H1 (cell line): ENCODE measurements around the gene PLA2G4E. TPM values are rescaled to one million over a fixed set of nuclear protein-coding genes. Genes with fewer than 3 reads are reported as not detected.

Experiments
- CTCF ChIA-PET: fragments of 300-600 bp; sonication (Branson Sonifier 250); formaldehyde crosslinking; loops from one replicate; lab custom pipeline; 2021; ENCODE audit not compliant: partially characterized antibody; lab: Charles Lee
- POLR2A ChIA-PET: fragments of 300-600 bp; sonication (Branson Sonifier 250); formaldehyde crosslinking; loops from one replicate; lab custom pipeline; 2021; ENCODE audit warnings: inconsistent platforms; ENCODE audit not compliant: partially characterized antibody; lab: Charles Lee
- DNase-seq, 2 experiments: peaks; one replicate each; pipeline versions ENCODE4 v3.0.0 to v3.0.0-alpha.2; 2010 to 2022; ENCODE audit warnings: low spot score in 2 of 2, low read depth in 1 of 2, mixed read lengths in 1 of 2
- FAIRE-seq: peaks from 2 replicates; lab custom pipeline; 2011; peaks lifted over from hg19 to GRCh38; lab: Jason Lieb, UNC
- H2AFZ ChIP-seq: 2 replicates; pipeline ENCODE4 v1.8.1; 2012; ENCODE audit warnings: low read length, inconsistent platforms
- H2AK5ac ChIP-seq: 2 replicates; pipeline ENCODE4 v1.6.1; 2013; ENCODE audit warnings: low read depth, low read length
- H2BK120ac ChIP-seq: replicated peaks from 2 replicates; pipeline ENCODE3; 2013; ENCODE audit warnings: low read depth, low read length, inconsistent platforms
- H2BK12ac ChIP-seq: 2 replicates; pipeline ENCODE4 v1.6.1; 2013; ENCODE audit warnings: low read depth, low read length
- H2BK15ac ChIP-seq: 2 replicates; pipeline ENCODE4 v1.6.1; 2013; ENCODE audit warnings: low read length
- H2BK20ac ChIP-seq: 2 replicates; pipeline ENCODE4 v1.6.1; 2013; ENCODE audit warnings: low read length
- H2BK5ac ChIP-seq: 2 replicates; pipeline ENCODE4 v1.6.1; 2013; ENCODE audit warnings: low read depth, low read length
- H3K14ac ChIP-seq: 2 replicates; pipeline ENCODE4 v1.6.1; 2013; ENCODE audit warnings: inconsistent platforms; ENCODE audit not compliant: insufficient read length
- H3K18ac ChIP-seq: 2 replicates; pipeline ENCODE4 v1.6.1; 2013; ENCODE audit warnings: low read length; ENCODE audit errors: extremely low read depth
- H3K23ac ChIP-seq: 2 replicates; pipeline ENCODE4 v1.6.1; 2013; ENCODE audit warnings: inconsistent platforms; ENCODE audit not compliant: insufficient read length
- H3K23me2 ChIP-seq: 2 replicates; pipeline ENCODE4 v1.6.1; 2013; ENCODE audit warnings: low read depth, low read length
- H3K27ac ChIP-seq: 2 replicates; pipeline ENCODE4 v1.6.1; 2011; ENCODE audit warnings: low read depth, low read length, inconsistent platforms
- H3K27me3 ChIP-seq, 4 experiments: replicated peaks in 1 of 4; 1 replicate in 1 of 4; 2 replicates in 3 of 4; pipeline versions ENCODE4 v1.6.1 to v1.8.1; 2011 to 2013; ENCODE audit warnings: low read length in 3 of 4, mild to moderate bottlenecking in 3 of 4, inconsistent platforms in 2 of 4, mixed read lengths in 2 of 4, moderate library complexity in 1 of 4; ENCODE audit not compliant: control insufficient read depth in 3 of 4, insufficient read depth in 3 of 4; ENCODE audit errors: extremely low read depth in 1 of 4
- H3K36me3 ChIP-seq, 4 experiments: 2 replicates each; pipeline versions ENCODE4 v1.6.1 to v1.8.1; 2011 to 2013; ENCODE audit warnings: mild to moderate bottlenecking in 4 of 4, low read length in 3 of 4, moderate library complexity in 2 of 4, control low read depth in 1 of 4, inconsistent platforms in 1 of 4; ENCODE audit not compliant: insufficient read depth in 4 of 4, control insufficient read depth in 2 of 4
- H3K4ac ChIP-seq: replicated peaks from 2 replicates; pipeline ENCODE3; 2013; ENCODE audit warnings: low read length, low read depth, mixed read lengths, inconsistent platforms; ENCODE audit not compliant: insufficient read length
- H3K4me1 ChIP-seq, 4 experiments: replicated peaks in 1 of 4; 1 replicate in 1 of 4; 2 replicates in 3 of 4; pipeline versions ENCODE4 v1.6.1 to v1.8.1; 2011 to 2013; ENCODE audit warnings: low read length in 3 of 4, inconsistent platforms in 2 of 4, mixed read lengths in 1 of 4; ENCODE audit not compliant: insufficient read depth in 4 of 4, control insufficient read depth in 3 of 4
- H3K4me2 ChIP-seq, 2 experiments: 2 replicates each; pipeline versions ENCODE4 v1.6.1 to v1.8.1; 2011 to 2013; ENCODE audit warnings: low read depth in 2 of 2, low read length in 2 of 2, control low read depth in 1 of 2, inconsistent platforms in 1 of 2, mild to moderate bottlenecking in 1 of 2; ENCODE audit not compliant: insufficient read depth in 1 of 2
- H3K4me3 ChIP-seq, 4 experiments: fragments of 200-600, 300-600 bp in 1 of 4; sonication (generic), shearing (Covaris generic), sonication (Bioruptor Twin) in 1 of 4; 2 replicates each; pipeline versions ENCODE4 v1.5.1 to v1.8.1; 2011 to 2016; ENCODE audit warnings: low read length in 4 of 4, low read depth in 3 of 4, control low read depth in 2 of 4, inconsistent platforms in 2 of 4, mild to moderate bottlenecking in 2 of 4, mixed read lengths in 1 of 4, moderate library complexity in 1 of 4; ENCODE audit not compliant: insufficient read depth in 2 of 4; ENCODE audit errors: extremely low read depth in 1 of 4
- H3K56ac ChIP-seq: replicated peaks from 2 replicates; pipeline ENCODE3; 2013; ENCODE audit warnings: low read depth, mild to moderate bottlenecking, mixed read lengths, low read length, inconsistent platforms; ENCODE audit not compliant: insufficient read length
- H3K79me1 ChIP-seq: 2 replicates; pipeline ENCODE4 v1.6.1; 2013; ENCODE audit warnings: low read depth, low read length, control low read depth
- H3K79me2 ChIP-seq, 2 experiments: 2 replicates each; pipeline versions ENCODE4 v1.6.1 to v1.8.1; 2012 to 2013; ENCODE audit warnings: low read length in 2 of 2, mild to moderate bottlenecking in 2 of 2, inconsistent platforms in 1 of 2; ENCODE audit not compliant: insufficient read depth in 2 of 2, control insufficient read depth in 1 of 2
- H3K9ac ChIP-seq, 4 experiments: replicated peaks in 1 of 4; 1 replicate in 1 of 4; 2 replicates in 3 of 4; pipeline versions ENCODE4 v1.6.1 to v1.8.1; 2011 to 2013; ENCODE audit warnings: low read depth in 3 of 4, low read length in 3 of 4, control low read depth in 2 of 4, mild to moderate bottlenecking in 2 of 4, moderate library complexity in 2 of 4, inconsistent platforms in 1 of 4; ENCODE audit errors: extremely low read depth in 1 of 4
- H3K9me3 ChIP-seq, 2 experiments: 2 replicates each; pipeline versions ENCODE4 v1.6.1 to v1.8.1; 2012 to 2013; ENCODE audit warnings: mild to moderate bottlenecking in 2 of 2, moderate library complexity in 2 of 2, control low read depth in 1 of 2, inconsistent platforms in 1 of 2, low read depth in 1 of 2, low read length in 1 of 2, mixed read lengths in 1 of 2; ENCODE audit not compliant: insufficient read depth in 2 of 2
- H4K20me1 ChIP-seq, 2 experiments: replicated peaks in 1 of 2; 2 replicates each; pipeline versions ENCODE3 to v1.8.1; 2011 to 2013; ENCODE audit warnings: inconsistent platforms in 2 of 2, low read length in 2 of 2, mild to moderate bottlenecking in 1 of 2; ENCODE audit not compliant: insufficient read depth in 2 of 2, control insufficient read depth in 1 of 2
- H4K5ac ChIP-seq: 2 replicates; pipeline ENCODE4 v1.6.1; 2013; ENCODE audit warnings: low read length, low read depth, mixed read lengths, inconsistent platforms; ENCODE audit not compliant: insufficient read length
- H4K8ac ChIP-seq: 2 replicates; pipeline ENCODE4 v1.8.0; 2013; ENCODE audit warnings: mild to moderate bottlenecking, moderate library complexity, low read length, inconsistent platforms; ENCODE audit not compliant: insufficient read depth; ENCODE audit errors: extremely low read depth
- H4K91ac ChIP-seq: replicated peaks from 2 replicates; pipeline ENCODE3; 2013; ENCODE audit warnings: low read length, mixed read lengths, inconsistent platforms; ENCODE audit not compliant: insufficient read length
- E2F6 ChIP-seq: IDR thresholded peaks from 2 replicates; pipeline ENCODE4 v1.6.1; 2012; ENCODE audit warnings: inconsistent platforms
- EZH2 ChIP-seq: fragments of 200-600 bp; sonication (generic); IDR thresholded peaks from 2 replicates; pipeline ENCODE4 v1.7.1; 2012; ENCODE audit warnings: low read depth, mild to moderate bottlenecking, moderate library complexity, low read length, inconsistent platforms; ENCODE audit not compliant: severe bottlenecking
- FOSL1 ChIP-seq: IDR thresholded peaks from 2 replicates; pipeline ENCODE4 v1.6.1; 2011; ENCODE audit warnings: mild to moderate bottlenecking, low read depth, low read length, moderate library complexity; ENCODE audit not compliant: insufficient read depth
- JUN ChIP-seq: IDR thresholded peaks from 2 replicates; pipeline ENCODE4 v1.6.1; 2011; ENCODE audit warnings: low read depth, mild to moderate bottlenecking, improper control_type of control experiment, low read length
- JUND ChIP-seq: IDR thresholded peaks from 2 replicates; pipeline ENCODE4 v1.6.1; 2011; ENCODE audit warnings: mild to moderate bottlenecking, improper control_type of control experiment, low read length
- MAX ChIP-seq: IDR thresholded peaks from 2 replicates; pipeline ENCODE4 v1.6.1; 2012; ENCODE audit warnings: inconsistent platforms
- NRF1 ChIP-seq: IDR thresholded peaks from 2 replicates; pipeline ENCODE4 v1.6.1; 2011; ENCODE audit warnings: mild to moderate bottlenecking, low read depth, low read length, improper control_type of control experiment
- POLR2A ChIP-seq, 2 experiments: IDR thresholded peaks; 1 replicate in 1 of 2; 2 replicates in 1 of 2; pipeline ENCODE4 v1.6.1; 2011; ENCODE audit warnings: low read depth in 2 of 2, low read length in 2 of 2, mild to moderate bottlenecking in 2 of 2; ENCODE audit errors: control extremely low read depth in 1 of 2
- POLR2AphosphoS5 ChIP-seq: IDR thresholded peaks from 2 replicates; pipeline ENCODE4 v1.6.1; 2011; ENCODE audit warnings: low read depth, low read length
- RFX5 ChIP-seq: IDR thresholded peaks from 2 replicates; pipeline ENCODE4 v1.6.1; 2011; ENCODE audit warnings: low read depth, low read length, improper control_type of control experiment, borderline replicate concordance
- SP4 ChIP-seq: IDR thresholded peaks from 2 replicates; pipeline ENCODE4 v1.6.1; 2012; ENCODE audit warnings: low read length, inconsistent platforms
- TBP ChIP-seq: IDR thresholded peaks from 2 replicates; pipeline ENCODE4 v1.6.1; 2011; ENCODE audit warnings: low read depth, low read length, improper control_type of control experiment
- TEAD4 ChIP-seq: IDR thresholded peaks from 2 replicates; pipeline ENCODE4 v1.6.1; 2012; ENCODE audit warnings: low read depth, low read length, inconsistent platforms, mixed read lengths
- YY1 ChIP-seq: IDR thresholded peaks from 2 replicates; pipeline ENCODE4 v1.6.1; 2011; ENCODE audit warnings: low read depth, mild to moderate bottlenecking, low read length
- ZNF274 ChIP-seq: IDR thresholded peaks from 2 replicates; pipeline ENCODE4 v1.7.0; 2012; ENCODE audit warnings: low read length, borderline replicate concordance; ENCODE audit errors: extremely low read depth
- WGBS, 2 experiments: shearing (Covaris generic) in 1 of 2; methylation state at CpG; one replicate each; pipeline versions ENCODE4 v1.1.6 to v1.1.7; 2013 to 2015; ENCODE audit warnings: low lambda C conversion rate in 2 of 2, mixed read lengths in 2 of 2, inconsistent platforms in 1 of 2, low coverage in 1 of 2, missing lambda C conversion rate in 1 of 2; ENCODE audit not compliant: insufficient replicate concordance in 2 of 2, insufficient coverage in 1 of 2, insufficient read length in 1 of 2; ENCODE audit errors: extremely low coverage in 1 of 2, missing lambda C conversion rate in 1 of 2; 5-methylcytosine and 5-hydroxymethylcytosine counted together
- polyA plus RNA-seq, 7 experiments: library from polyadenylated mRNA; depleted of rRNA in 3 of 7; stranded (reverse) in 5 of 7; unstranded in 2 of 7; fragments of >200 nt in 5 of 7; fragments of 200-250 nt in 2 of 7; gene quantifications; 1 replicate in 5 of 7; 2 replicates in 1 of 7; 4 replicates in 1 of 7; pipeline versions ENCODE4 v1.2.1 to v1.2.3, GENCODE V29; 2011 to 2013; ENCODE audit warnings: missing spikeins in 2 of 7, mixed read lengths in 2 of 7
- total RNA-seq: library from RNA; stranded (reverse); fragmentation: NEBNext Ultra II Directional; extraction: Animal tissue kit (Norgen Biotek cat#: 25700); gene quantifications from 2 replicates; pipeline ENCODE4 v1.2.1, GENCODE V29; 2021

The PLA2G4E gene
- total and polyA plus RNA-seq, 2 of the 8 experiments (the other 6 are each of a cell fraction or from before 2014, with no cell fraction given) = 0.03 TPM; not detected in 1

GRCh38 chr15:41948490-41948889 is 72.4 kb downstream of the PLA2G4E start:
- H3K23ac ChIP-seq = no peak overlapping the region
- no peak overlapping the region for H3K9ac ChIP-seq
- peaks cover 1 to 9% of the 10 kb centered on the region in 2 experiments for H4K20me1 ChIP-seq
- no peaks in the 10 kb centered on the region for H3K23me2 ChIP-seq
- H3K9me3 ChIP-seq = no peaks in the 10 kb centered on the region
- H3K79me2 ChIP-seq = peaks cover 0 to 4% of the 10 kb centered on the region in 2 experiments; a peak in 1 of 4 replicates
- no peak overlapping the region for H2BK120ac ChIP-seq
- H3K27ac ChIP-seq = no peak overlapping the region
- no peak overlapping the region for H2AFZ ChIP-seq
- no peak overlapping the region for H2AK5ac ChIP-seq
- no peaks in the 10 kb centered on the region for H3K27me3 ChIP-seq
- no peak overlapping the region for H3K14ac ChIP-seq
- H3K36me3 ChIP-seq = peaks cover 2 to 20% (median 13%) of the 10 kb centered on the region in 4 experiments; a peak in 4 of 8 replicates
- no peak overlapping the region for H2BK5ac ChIP-seq
- H2BK15ac ChIP-seq = no peak overlapping the region
- H3K4me2 ChIP-seq = no peak overlapping the region
- no peak overlapping the region for H4K5ac ChIP-seq
- H2BK20ac ChIP-seq = no peak overlapping the region
- FAIRE-seq = no peak
- H3K79me1 ChIP-seq = peaks cover 2% of the 10 kb centered on the region
- no peak overlapping the region for H4K8ac ChIP-seq
- no peak overlapping the region for H2BK12ac ChIP-seq
- 92% methylated on average over 3 of the region's 3 CpGs; no CpG with 5 or more reads in 1 of the 2 experiments for WGBS, 2 experiments
- peaks cover 0 to 3% (median 0%) of the 10 kb centered on the region in 4 experiments; a peak in 2 of 7 replicates for H3K4me1 ChIP-seq
- CTCF ChIA-PET = interaction anchor here (1.4 kb wide), 1 partner anchor 44 kb away, joined by 4 read pairs; no protein-coding TSS in a partner anchor
- no peak overlapping the region for H3K56ac ChIP-seq
- POLR2A ChIA-PET = interaction anchor here (1.3 to 1.5 kb wide), 2 partner anchors 21 to 24 kb away, joined by 3 to 4 read pairs; partner anchors contain the start of gene EHD4
- H3K4me3 ChIP-seq = no peak overlapping the region
- DNase-seq = no peak
- H3K4ac ChIP-seq = no peak overlapping the region
- no peak overlapping the region for H4K91ac ChIP-seq
- no peak overlapping the region for H3K18ac ChIP-seq
- TF ChIP-seq YY1 (no peak), EZH2 (no peak), POLR2A (IDR thresholded peaks at IDR 0.05; ENCODE audit: control extremely low read depth in 1 of 2, low read depth in 2 of 2, low read length in 2 of 2) (no peak), NRF1 (no peak), JUND (no peak), JUN (no peak), TEAD4 (no peak), TBP (no peak), E2F6 (no peak), RFX5 (no peak), SP4 (no peak), ZNF274 (no peak), FOSL1 (no peak), POLR2AphosphoS5 (no peak), MAX (no peak)
